Measurements from ENCODE around the gene DPYD.

- TF ChIP-seq CTCF (IDR thresholded peaks at IDR 0.05) (no peak), POLR2A (IDR thresholded peaks at IDR 0.05) (no peak)
These were observed 310.1 kb downstream of the DPYD start for GRCh38 chr1:97610748-97611147.
